Measurements from ENCODE around the gene ITPR3. TPM values are rescaled to one million over a fixed set of nuclear protein-coding genes. Genes with fewer than 3 reads are reported as not detected.
A peak's percentile ranks its signal among the peaks of the same experiment; 100 is the strongest.

The ITPR3 gene
- total RNA-seq, 2 experiments from 2014 or later = 64.2 to 65.8 TPM

DNA sequence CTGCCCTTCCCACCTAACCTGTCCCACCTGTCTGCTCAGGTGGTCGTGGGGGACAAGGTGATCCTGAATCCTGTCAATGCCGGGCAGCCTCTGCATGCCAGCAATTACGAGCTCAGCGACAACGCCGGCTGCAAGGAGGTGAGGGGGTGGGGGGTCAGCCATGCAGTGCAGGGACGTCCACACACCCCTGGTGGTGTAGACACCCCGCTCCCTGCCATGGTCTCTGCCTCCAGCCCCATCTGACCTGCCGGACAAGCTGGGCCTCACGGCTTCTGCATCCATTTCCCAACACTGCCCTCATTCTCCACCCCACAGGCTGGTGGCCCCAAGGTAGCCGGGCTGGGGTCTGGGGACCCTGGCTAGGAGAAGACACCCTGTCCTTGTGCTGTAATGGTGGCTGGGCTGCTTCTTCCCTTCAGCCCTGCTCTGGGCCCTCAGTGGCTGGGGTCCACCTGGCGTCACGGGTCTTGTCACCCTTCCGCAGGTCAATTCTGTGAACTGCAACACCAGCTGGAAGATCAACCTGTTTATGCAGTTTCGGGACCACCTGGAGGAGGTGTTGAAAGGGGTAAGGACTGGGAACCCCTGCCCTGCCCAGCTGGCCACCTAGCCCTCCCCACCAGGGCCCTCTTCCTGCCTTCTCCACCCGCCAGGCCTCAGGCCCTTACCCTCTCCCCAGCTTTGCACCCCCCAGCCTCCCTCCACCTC, 38.0 kb downstream of the ITPR3 start:
- Mint-ChIP-seq H3K4me3 (no peak overlapping the region), H3K4me1 (peaks cover 6% of the 10 kb centered on the region), H3K9me3 (no peaks in the 10 kb centered on the region), H3K27me3 (no peaks in the 10 kb centered on the region), H3K36me3 (ENCODE audit: low read depth) (peaks cover 16% of the 10 kb centered on the region), H3K27ac (no peak overlapping the region)
- CTCF ChIA-PET = interaction anchor here (0.7 to 1.4 kb wide), 4 partner anchors 24 to 92 kb away, joined by 3 read pairs; no protein-coding TSS in a partner anchor
- no peak for DNase-seq
- POLR2A ChIA-PET = no interaction called here

DNA sequence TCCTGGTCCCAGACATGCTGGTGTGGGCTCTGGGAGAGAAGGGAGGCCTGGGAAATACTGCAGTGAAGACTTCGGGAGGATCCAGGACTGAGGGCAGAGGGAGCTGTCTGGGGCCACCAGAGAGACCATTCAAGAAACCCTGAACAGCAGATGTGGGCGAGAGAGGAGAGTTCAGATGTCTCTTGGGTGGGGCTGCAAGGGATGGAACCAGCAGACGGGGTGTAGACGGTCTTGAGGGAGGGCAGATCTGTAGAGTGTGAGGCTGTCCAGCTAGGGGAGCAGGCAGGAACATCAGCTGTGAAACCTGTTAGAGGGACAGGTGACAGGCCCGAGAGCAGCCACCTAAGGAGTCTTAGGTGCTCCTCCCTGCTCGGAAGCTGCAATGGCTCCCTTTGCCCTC, 38.9 kb downstream of the ITPR3 start:
- H3K9me3 Mint-ChIP-seq = no peaks in the 10 kb centered on the region
- no peaks in the 10 kb centered on the region for H3K27me3 Mint-ChIP-seq
- no peaks in the 10 kb centered on the region for H3K4me1 Mint-ChIP-seq
- no peak for DNase-seq
- H3K4me3 Mint-ChIP-seq = no peak overlapping the region
- CTCF ChIA-PET = no interaction called here
- H3K36me3 Mint-ChIP-seq (ENCODE audit: low read depth) = peaks cover 17% of the 10 kb centered on the region
- POLR2A ChIA-PET = no interaction called here
- peak overlapping the region; percentile 74 for H3K27ac Mint-ChIP-seq

DNA sequence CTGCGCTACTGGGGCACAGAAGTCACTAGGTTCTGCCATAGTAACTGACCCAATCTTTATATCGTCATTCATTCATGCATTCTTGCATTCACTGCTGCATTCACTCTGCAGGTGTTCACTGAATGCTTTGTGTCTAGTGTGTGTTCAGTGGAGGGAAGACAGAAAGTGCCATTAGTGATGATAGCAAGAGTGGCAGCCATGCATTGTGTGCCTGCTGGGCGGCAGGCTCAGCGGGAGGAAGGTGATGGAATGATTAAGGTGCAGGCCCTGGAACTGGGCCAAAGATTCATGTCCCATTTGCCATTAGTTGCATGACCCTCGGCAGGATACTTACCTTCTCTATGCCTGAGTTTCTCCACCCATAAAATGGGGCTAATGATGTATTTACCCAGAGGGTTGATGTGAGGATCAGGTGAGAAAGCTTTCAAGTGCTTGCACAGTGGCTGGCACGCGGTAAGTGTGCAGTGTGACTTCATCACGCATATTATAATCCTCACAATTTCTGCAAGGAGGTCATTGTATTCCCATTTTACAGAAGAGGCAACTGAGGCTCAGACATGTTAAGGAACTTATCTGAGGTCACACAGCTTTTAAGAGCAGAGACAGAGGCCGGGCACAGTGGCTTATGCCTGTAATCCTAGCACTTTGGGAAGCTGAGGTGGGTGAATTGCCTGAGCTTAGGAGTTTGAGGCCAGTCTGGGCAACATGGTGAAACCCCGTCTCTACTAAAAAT, 40.1 kb downstream of the ITPR3 start:
- no peak overlapping the region for H3K4me3 Mint-ChIP-seq
- H3K36me3 Mint-ChIP-seq (ENCODE audit: low read depth) = peaks cover 18% of the 10 kb centered on the region
- no peaks in the 10 kb centered on the region for H3K9me3 Mint-ChIP-seq
- POLR2A ChIA-PET = no interaction called here
- DNase-seq = no peak
- no peaks in the 10 kb centered on the region for H3K27me3 Mint-ChIP-seq
- no peaks in the 10 kb centered on the region for H3K4me1 Mint-ChIP-seq
- CTCF ChIA-PET = no interaction called here
- H3K27ac Mint-ChIP-seq = no peak overlapping the region

DNA sequence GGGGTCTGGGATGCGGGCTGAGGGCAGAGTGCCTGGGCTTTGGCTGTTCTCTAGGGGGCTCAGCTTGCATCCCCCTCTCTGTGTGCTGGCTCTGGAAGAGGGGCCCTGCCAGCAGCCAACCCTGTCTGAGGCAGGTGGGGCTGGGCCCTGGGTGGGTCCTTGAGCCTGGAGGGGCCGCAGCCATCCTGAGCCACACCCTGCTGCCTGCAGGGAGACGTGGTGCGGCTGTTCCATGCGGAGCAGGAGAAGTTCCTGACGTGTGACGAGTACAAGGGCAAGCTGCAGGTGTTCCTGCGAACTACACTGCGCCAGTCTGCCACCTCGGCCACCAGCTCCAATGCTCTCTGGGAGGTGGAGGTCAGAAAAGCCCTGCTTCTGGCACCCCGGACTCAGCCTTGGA, 41.2 kb downstream of the ITPR3 start:
- no peak overlapping the region for H3K4me3 Mint-ChIP-seq
- no peak overlapping the region for H3K27ac Mint-ChIP-seq
- no peaks in the 10 kb centered on the region for H3K9me3 Mint-ChIP-seq
- DNase-seq = no peak
- no peaks in the 10 kb centered on the region for H3K27me3 Mint-ChIP-seq
- no peaks in the 10 kb centered on the region for H3K4me1 Mint-ChIP-seq
- ChIA-PET POLR2A (no interaction called here), CTCF (interaction anchor here (0.9 kb wide), 1 partner anchor 40 kb away, joined by 3 read pairs; no protein-coding TSS in a partner anchor)
- H3K36me3 Mint-ChIP-seq (ENCODE audit: low read depth) = peaks cover 22% of the 10 kb centered on the region

DNA sequence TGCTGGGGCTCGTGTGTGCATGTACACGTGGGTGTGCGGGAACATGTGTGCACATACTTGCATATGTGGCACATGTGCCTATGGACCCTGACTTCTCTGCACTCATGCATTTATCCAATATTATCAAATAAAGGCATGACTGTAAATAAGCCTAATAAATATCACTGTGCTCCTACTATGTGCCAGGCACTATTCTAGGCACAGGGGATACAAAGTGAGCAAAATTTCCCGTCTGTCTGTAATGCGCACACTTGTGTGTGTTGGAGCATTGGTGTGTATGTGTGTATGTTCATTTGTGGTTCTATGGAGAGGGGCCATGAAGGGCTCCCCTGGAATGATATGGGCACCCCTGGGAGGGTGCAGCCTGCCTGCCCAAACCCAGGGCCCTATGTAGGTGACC, 41.9 kb downstream of the ITPR3 start:
- Mint-ChIP-seq H3K36me3 (ENCODE audit: low read depth) (peaks cover 24% of the 10 kb centered on the region), H3K27me3 (no peaks in the 10 kb centered on the region), H3K27ac (no peak overlapping the region), H3K9me3 (no peaks in the 10 kb centered on the region), H3K4me3 (no peak overlapping the region), H3K4me1 (peaks cover 2% of the 10 kb centered on the region)
- CTCF ChIA-PET = no interaction called here
- no peak for DNase-seq
- POLR2A ChIA-PET = no interaction called here

DNA sequence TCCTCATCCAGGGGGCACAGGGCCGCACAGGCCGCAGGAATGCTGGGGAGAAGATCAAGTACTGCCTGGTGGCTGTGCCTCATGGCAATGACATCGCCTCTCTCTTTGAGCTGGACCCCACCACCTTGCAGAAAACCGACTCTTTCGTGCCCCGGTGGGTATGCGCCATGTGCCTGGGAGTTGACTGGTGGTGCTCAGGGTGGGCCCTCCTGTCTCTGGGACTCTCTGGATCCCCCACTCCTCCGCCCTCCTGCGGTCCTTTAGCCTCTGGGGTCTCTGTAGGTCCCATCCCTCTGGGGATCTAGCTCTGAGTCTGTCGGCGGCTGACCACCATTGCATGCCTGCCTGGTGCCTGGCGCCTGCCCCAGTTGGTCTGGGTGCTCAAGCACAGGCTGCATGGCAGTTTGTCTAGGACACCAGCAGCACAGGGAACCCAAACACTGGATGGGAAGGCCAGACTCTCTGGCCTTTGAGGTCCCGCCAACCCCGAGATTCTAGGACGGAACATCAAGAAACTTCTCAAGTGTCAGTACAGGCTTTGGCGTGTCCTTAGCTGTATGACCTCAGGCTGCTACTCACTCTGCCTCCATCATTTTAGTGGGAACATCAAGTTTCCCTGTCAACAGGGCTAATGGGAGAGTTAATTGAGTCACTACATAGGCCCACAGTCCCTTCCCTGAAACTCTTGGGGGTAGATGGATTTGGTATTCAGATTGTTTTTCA, 42.8 kb downstream of the ITPR3 start:
- no peak for DNase-seq
- POLR2A ChIA-PET = no interaction called here
- Mint-ChIP-seq H3K4me3 (no peak overlapping the region), H3K27me3 (no peaks in the 10 kb centered on the region), H3K4me1 (peaks cover 11% of the 10 kb centered on the region), H3K9me3 (no peaks in the 10 kb centered on the region), H3K36me3 (ENCODE audit: low read depth) (peaks cover 33% of the 10 kb centered on the region), H3K27ac (no peak overlapping the region)
- CTCF ChIA-PET = no interaction called here

DNA sequence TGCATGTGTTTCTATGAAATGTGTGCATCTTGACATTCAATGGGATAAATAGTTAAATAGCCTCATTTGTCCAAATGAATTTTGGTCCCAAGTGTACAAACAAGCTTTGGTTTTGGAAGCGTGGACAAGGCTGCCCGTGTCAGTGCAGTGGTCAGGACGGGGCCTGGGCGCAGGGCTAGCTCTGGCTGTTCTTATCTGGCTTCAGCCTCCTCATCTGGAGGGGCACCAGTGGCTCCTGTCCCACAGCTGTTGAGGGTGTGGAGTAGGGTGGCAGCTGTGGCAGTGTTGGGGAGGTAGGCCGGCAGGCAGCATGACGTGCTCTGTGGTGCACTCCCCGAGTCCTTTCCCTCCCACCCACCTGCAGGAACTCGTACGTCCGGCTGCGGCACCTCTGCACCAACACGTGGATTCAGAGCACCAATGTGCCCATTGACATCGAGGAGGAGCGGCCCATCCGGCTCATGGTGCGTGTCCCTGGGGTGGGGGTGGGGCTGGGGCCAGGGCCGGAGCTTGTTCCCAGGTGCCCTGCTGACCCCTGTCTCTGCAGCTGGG, 43.5 kb downstream of the ITPR3 start:
- H3K36me3 Mint-ChIP-seq (ENCODE audit: low read depth) = peaks cover 38% of the 10 kb centered on the region
- no peak overlapping the region for H3K27ac Mint-ChIP-seq
- no peak for DNase-seq
- H3K4me3 Mint-ChIP-seq = no peak overlapping the region
- peaks cover 18% of the 10 kb centered on the region for H3K4me1 Mint-ChIP-seq
- CTCF ChIA-PET = no interaction called here
- POLR2A ChIA-PET = no interaction called here
- H3K27me3 Mint-ChIP-seq = no peaks in the 10 kb centered on the region
- no peaks in the 10 kb centered on the region for H3K9me3 Mint-ChIP-seq

DNA sequence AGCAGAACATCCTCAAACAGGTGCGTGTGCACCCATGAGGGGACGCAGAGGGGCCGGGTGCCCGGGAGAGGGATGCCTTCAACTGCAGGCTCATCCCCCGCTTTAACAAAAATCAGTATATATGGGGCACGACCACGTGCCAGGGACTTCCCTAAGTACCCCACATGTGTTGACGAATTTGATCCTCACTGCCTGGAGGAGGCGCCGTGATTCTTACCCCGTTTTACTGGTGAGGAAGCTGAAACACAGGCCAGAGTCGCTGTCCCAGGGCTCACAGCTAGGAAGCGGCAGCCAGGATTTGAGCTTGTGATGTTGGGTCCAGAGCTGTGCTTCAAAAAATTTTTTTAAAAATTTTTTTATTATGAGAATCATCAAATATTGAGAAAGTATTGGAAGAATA, 44.8 kb downstream of the ITPR3 start:
- H3K27ac Mint-ChIP-seq = no peak overlapping the region
- CTCF ChIA-PET = interaction anchor here (0.6 to 1.9 kb wide), 2 partner anchors 34 to 980 kb away, joined by 4 to 6 read pairs; no protein-coding TSS in a partner anchor
- POLR2A ChIA-PET = no interaction called here

DNA sequence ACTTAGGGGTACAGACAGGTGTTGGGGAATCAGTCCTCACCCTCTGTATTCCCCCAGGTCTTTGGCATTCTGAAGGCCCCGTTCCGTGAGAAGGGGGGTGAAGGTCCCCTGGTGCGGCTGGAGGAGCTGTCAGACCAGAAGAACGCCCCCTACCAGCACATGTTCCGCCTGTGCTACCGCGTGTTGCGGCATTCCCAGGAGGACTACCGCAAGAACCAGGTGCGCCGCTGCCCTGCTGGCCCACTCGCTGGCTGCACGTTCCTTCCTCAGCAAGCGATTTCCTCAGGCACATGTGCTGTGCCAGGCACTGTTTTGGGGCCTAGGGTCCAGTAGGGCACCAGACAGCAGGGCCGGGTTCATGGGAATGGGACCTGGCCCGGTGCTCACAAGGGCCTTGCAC, 46.0 kb downstream of the ITPR3 start:
- DNase-seq = no peak
- POLR2A ChIA-PET = no interaction called here
- H3K4me3 Mint-ChIP-seq = no peak overlapping the region
- no peaks in the 10 kb centered on the region for H3K27me3 Mint-ChIP-seq
- CTCF ChIA-PET = interaction anchor here (1.9 kb wide), 1 partner anchor 35 kb away, joined by 6 read pairs; no protein-coding TSS in a partner anchor
- no peak overlapping the region for H3K27ac Mint-ChIP-seq
- H3K36me3 Mint-ChIP-seq (ENCODE audit: low read depth) = peaks cover 48% of the 10 kb centered on the region
- H3K4me1 Mint-ChIP-seq = peaks cover 19% of the 10 kb centered on the region
- H3K9me3 Mint-ChIP-seq = no peaks in the 10 kb centered on the region

More for the DNA sequence above, 44.8 kb downstream of the ITPR3 start:
- Mint-ChIP-seq H3K9me3 (no peaks in the 10 kb centered on the region), H3K27me3 (no peaks in the 10 kb centered on the region), H3K4me1 (peaks cover 19% of the 10 kb centered on the region), H3K4me3 (no peak overlapping the region), H3K36me3 (ENCODE audit: low read depth) (peaks cover 42% of the 10 kb centered on the region)
- no peak for DNase-seq

DNA sequence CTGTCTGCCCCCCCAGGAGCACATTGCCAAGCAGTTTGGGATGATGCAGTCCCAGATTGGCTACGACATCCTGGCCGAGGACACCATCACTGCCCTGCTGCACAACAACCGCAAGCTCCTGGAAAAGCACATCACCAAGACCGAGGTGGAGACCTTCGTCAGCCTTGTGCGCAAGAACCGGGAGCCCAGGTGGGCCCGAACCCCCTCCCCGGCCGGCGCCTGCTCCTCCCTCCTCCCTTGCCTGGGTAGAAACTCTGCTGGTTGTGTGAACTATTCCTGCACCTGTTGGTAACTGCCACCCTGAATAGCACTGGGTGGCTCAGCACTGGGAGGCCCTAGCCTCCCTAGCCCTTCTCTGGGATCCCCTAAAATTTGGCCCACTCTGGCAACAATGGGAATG, 46.7 kb downstream of the ITPR3 start:
- H3K4me3 Mint-ChIP-seq = no peak overlapping the region
- DNase-seq = no peak
- no peaks in the 10 kb centered on the region for H3K9me3 Mint-ChIP-seq
- peak overlapping the region; percentile 75 for H3K27ac Mint-ChIP-seq
- CTCF ChIA-PET = interaction anchor here (0.6 to 1.4 kb wide), 4 partner anchors 13 to 25 kb away, joined by 3 to 4 read pairs (median 3); no protein-coding TSS in a partner anchor
- POLR2A ChIA-PET = interaction anchor here (0.6 kb wide), 1 partner anchor 82 kb away, joined by 3 read pairs; no protein-coding TSS in a partner anchor
- peaks cover 19% of the 10 kb centered on the region for H3K4me1 Mint-ChIP-seq
- peaks cover 47% of the 10 kb centered on the region for H3K36me3 Mint-ChIP-seq (ENCODE audit: low read depth)
- no peaks in the 10 kb centered on the region for H3K27me3 Mint-ChIP-seq

DNA sequence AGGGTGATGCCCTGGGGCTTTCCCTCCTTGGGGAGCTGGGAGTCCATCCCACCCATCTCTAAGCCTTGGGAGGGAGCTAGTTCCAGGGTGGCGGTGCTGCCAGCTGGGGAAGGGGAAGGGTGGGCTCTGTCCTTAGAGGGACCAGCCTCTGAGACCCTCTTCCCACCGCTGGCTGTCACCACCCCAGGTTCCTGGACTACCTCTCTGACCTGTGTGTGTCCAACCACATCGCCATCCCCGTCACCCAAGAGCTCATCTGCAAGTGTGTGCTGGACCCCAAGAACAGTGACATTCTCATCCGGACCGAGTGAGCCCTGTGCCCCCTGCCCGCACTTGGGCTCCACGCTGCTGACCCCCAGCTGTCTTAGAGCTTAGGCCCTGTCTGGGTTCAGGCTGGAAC, 47.2 kb downstream of the ITPR3 start:
- no peaks in the 10 kb centered on the region for H3K9me3 Mint-ChIP-seq
- no peak for DNase-seq
- peak overlapping the region; percentile 84 for H3K27ac Mint-ChIP-seq
- H3K27me3 Mint-ChIP-seq = no peaks in the 10 kb centered on the region
- ChIA-PET CTCF (interaction anchor here (0.6 to 1.4 kb wide), 6 partner anchors 12 to 25 kb away, joined by 3 to 4 read pairs (median 3); no protein-coding TSS in a partner anchor), POLR2A (interaction anchor here (0.6 kb wide), 1 partner anchor 83 kb away, joined by 3 read pairs; no protein-coding TSS in a partner anchor)
- H3K4me1 Mint-ChIP-seq = peaks cover 19% of the 10 kb centered on the region
- no peak overlapping the region for H3K4me3 Mint-ChIP-seq
- H3K36me3 Mint-ChIP-seq (ENCODE audit: low read depth) = peaks cover 44% of the 10 kb centered on the region

DNA sequence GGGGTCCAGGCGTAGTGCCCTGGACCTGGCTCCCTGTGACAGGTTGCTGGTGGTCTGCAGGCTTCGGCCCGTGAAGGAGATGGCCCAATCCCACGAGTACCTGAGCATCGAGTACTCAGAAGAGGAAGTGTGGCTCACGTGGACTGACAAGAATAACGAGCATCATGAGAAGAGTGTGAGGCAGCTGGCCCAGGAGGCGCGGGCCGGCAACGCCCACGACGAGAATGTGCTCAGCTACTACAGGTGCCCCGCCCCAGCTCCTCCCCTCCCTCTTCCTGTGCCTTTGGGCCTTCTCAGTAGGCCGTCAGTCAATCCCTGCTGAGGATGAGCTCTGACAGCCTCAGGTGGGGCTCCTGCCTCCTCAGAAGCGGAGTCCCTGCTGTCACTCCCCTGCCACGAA, 47.8 kb downstream of the ITPR3 start:
- POLR2A ChIA-PET = no interaction called here
- no peaks in the 10 kb centered on the region for H3K27me3 Mint-ChIP-seq
- no peaks in the 10 kb centered on the region for H3K9me3 Mint-ChIP-seq
- CTCF ChIA-PET = interaction anchor here (0.9 to 1.4 kb wide), 6 partner anchors 12 to 71 kb away, joined by 3 to 4 read pairs (median 3); partner anchors contain the start of gene UQCC2
- H3K27ac Mint-ChIP-seq = peak overlapping the region; percentile 84
- H3K36me3 Mint-ChIP-seq (ENCODE audit: low read depth) = peaks cover 45% of the 10 kb centered on the region
- H3K4me1 Mint-ChIP-seq = peaks cover 19% of the 10 kb centered on the region
- DNase-seq = peak; percentile 83
- no peak overlapping the region for H3K4me3 Mint-ChIP-seq
